Measurements from ENCODE around the gene INPP4A. TPM values are rescaled to one million over a fixed set of nuclear protein-coding genes. Genes with fewer than 3 reads are reported as not detected.

Gene INPP4A
- total RNA-seq, 2 experiments from 2014 or later, result 147 to 159 TPM

GRCh38 chr2:98541489-98541888 lies 96.8 kb downstream of the INPP4A start:
- H3K4me1 Mint-ChIP-seq, result peaks cover 13% of the 10 kb centered on the region
- ATAC-seq (ENCODE audit: low read depth), result no peak
- no peaks in the 10 kb centered on the region for H3K27me3 Mint-ChIP-seq
- H3K4me3 Mint-ChIP-seq, result no peak overlapping the region
- DNase-seq, result no peak
- peaks cover 58% of the 10 kb centered on the region for H3K36me3 Mint-ChIP-seq
- H3K9me3 Mint-ChIP-seq, result no peaks in the 10 kb centered on the region
- POLR2A ChIA-PET, result interaction anchor here (0.7 kb wide), 1 partner anchor 332 kb away, joined by 3 read pairs; no protein-coding TSS in a partner anchor
- H3K27ac Mint-ChIP-seq, result no peak overlapping the region

- no peak for DNase-seq
- no peak for ATAC-seq (ENCODE audit: low read depth)
- no peaks in the 10 kb centered on the region for H3K9me3 Mint-ChIP-seq
- H3K27me3 Mint-ChIP-seq, result no peaks in the 10 kb centered on the region
- H3K27ac Mint-ChIP-seq, result peak overlapping the region; percentile 17
- POLR2A ChIA-PET, result interaction anchor here (0.7 kb wide), 1 partner anchor 333 kb away, joined by 3 read pairs; no protein-coding TSS in a partner anchor
- H3K4me3 Mint-ChIP-seq, result no peak overlapping the region
- peaks cover 57% of the 10 kb centered on the region for H3K36me3 Mint-ChIP-seq
- peaks cover 16% of the 10 kb centered on the region for H3K4me1 Mint-ChIP-seq
Observed at GRCh38 chr2:98541906-98542305, 97.2 kb downstream of the INPP4A start.

- Mint-ChIP-seq H3K27ac (peak overlapping the region; percentile 70), H3K27me3 (no peaks in the 10 kb centered on the region), H3K36me3 (peaks cover 63% of the 10 kb centered on the region), H3K4me3 (no peak overlapping the region), H3K9me3 (no peaks in the 10 kb centered on the region), H3K4me1 (peaks cover 28% of the 10 kb centered on the region)
- POLR2A ChIA-PET, result interaction anchor here (0.6 kb wide), 1 partner anchor 53 kb away, joined by 10 read pairs; no protein-coding TSS in a partner anchor
- no peak for ATAC-seq (ENCODE audit: low read depth)
- no peak for DNase-seq
Observed at GRCh38 chr2:98543214-98543613, 98.6 kb downstream of the INPP4A start.

- Mint-ChIP-seq H3K36me3 (peaks cover 59% of the 10 kb centered on the region), H3K4me1 (peaks cover 33% of the 10 kb centered on the region), H3K9me3 (no peaks in the 10 kb centered on the region), H3K27me3 (no peaks in the 10 kb centered on the region), H3K4me3 (no peak overlapping the region), H3K27ac (no peak overlapping the region)
- no peak for ATAC-seq (ENCODE audit: low read depth)
- POLR2A ChIA-PET, result no interaction called here
- no peak for DNase-seq
Observed at GRCh38 chr2:98543842-98544241, 99.2 kb downstream of the INPP4A start.

- Mint-ChIP-seq H3K27ac (no peak overlapping the region), H3K27me3 (no peaks in the 10 kb centered on the region), H3K4me3 (no peak overlapping the region), H3K4me1 (peaks cover 40% of the 10 kb centered on the region), H3K36me3 (peaks cover 56% of the 10 kb centered on the region), H3K9me3 (no peaks in the 10 kb centered on the region)
- no peak for DNase-seq
- POLR2A ChIA-PET, result no interaction called here
- no peak for ATAC-seq (ENCODE audit: low read depth)
Observed at GRCh38 chr2:98545591-98545990, 100.9 kb downstream of the INPP4A start.

- H3K4me3 Mint-ChIP-seq, result no peak overlapping the region
- H3K9me3 Mint-ChIP-seq, result no peaks in the 10 kb centered on the region
- H3K27me3 Mint-ChIP-seq, result no peaks in the 10 kb centered on the region
- DNase-seq (no peak), ATAC-seq (ENCODE audit: low read depth) (no peak)
- H3K27ac Mint-ChIP-seq, result peak overlapping the region; percentile 44
- H3K36me3 Mint-ChIP-seq, result peaks cover 58% of the 10 kb centered on the region
- POLR2A ChIA-PET, result no interaction called here
- H3K4me1 Mint-ChIP-seq, result peaks cover 45% of the 10 kb centered on the region
Observed at GRCh38 chr2:98546186-98546585, 101.5 kb downstream of the INPP4A start.

- Mint-ChIP-seq H3K27ac (peak overlapping the region; percentile 73), H3K36me3 (peaks cover 61% of the 10 kb centered on the region), H3K9me3 (no peaks in the 10 kb centered on the region), H3K27me3 (no peaks in the 10 kb centered on the region), H3K4me3 (peak overlapping the region; percentile 3), H3K4me1 (peaks cover 49% of the 10 kb centered on the region)
- no peak for DNase-seq
- ATAC-seq (ENCODE audit: low read depth), result peak; percentile 21
- POLR2A ChIA-PET, result no interaction called here
Observed at GRCh38 chr2:98547092-98547790, 102.6 kb downstream of the INPP4A start.

GRCh38 chr2:98548920-98549818 lies 104.5 kb downstream of the INPP4A start:
- POLR2A ChIA-PET, result interaction anchor here (0.6 kb wide), 1 partner anchor 21 kb away, joined by 3 read pairs; no protein-coding TSS in a partner anchor
- H3K36me3 Mint-ChIP-seq, result peaks cover 69% of the 10 kb centered on the region

GRCh38 chr2:98550165-98550564 lies 105.5 kb downstream of the INPP4A start:
- ATAC-seq (ENCODE audit: low read depth) (no peak), DNase-seq (no peak)
- POLR2A ChIA-PET, result interaction anchor here (0.7 kb wide), 1 partner anchor 70 kb away, joined by 3 read pairs; no protein-coding TSS in a partner anchor
- no peaks in the 10 kb centered on the region for H3K27me3 Mint-ChIP-seq
- H3K36me3 Mint-ChIP-seq, result peaks cover 70% of the 10 kb centered on the region
- no peaks in the 10 kb centered on the region for H3K9me3 Mint-ChIP-seq
- H3K27ac Mint-ChIP-seq, result peak overlapping the region; percentile 37
- H3K4me1 Mint-ChIP-seq, result peaks cover 63% of the 10 kb centered on the region
- H3K4me3 Mint-ChIP-seq, result peak overlapping the region; percentile 35

More at GRCh38 chr2:98548920-98549818, 104.5 kb downstream of the INPP4A start:
- no peak overlapping the region for H3K4me3 Mint-ChIP-seq
- ATAC-seq (ENCODE audit: low read depth) (no peak), DNase-seq (no peak)
- H3K27ac Mint-ChIP-seq, result no peak overlapping the region
- no peaks in the 10 kb centered on the region for H3K27me3 Mint-ChIP-seq
- no peaks in the 10 kb centered on the region for H3K9me3 Mint-ChIP-seq
- peaks cover 58% of the 10 kb centered on the region for H3K4me1 Mint-ChIP-seq

GRCh38 chr2:98551316-98551715 lies 106.7 kb downstream of the INPP4A start:
- H3K4me3 Mint-ChIP-seq, result peak overlapping the region; percentile 62
- DNase-seq (peak; percentile 56), ATAC-seq (ENCODE audit: low read depth) (peak; percentile 52)
- H3K27ac Mint-ChIP-seq, result peak overlapping the region; percentile 88
- no peaks in the 10 kb centered on the region for H3K9me3 Mint-ChIP-seq
- peaks cover 69% of the 10 kb centered on the region for H3K4me1 Mint-ChIP-seq
- peaks cover 70% of the 10 kb centered on the region for H3K36me3 Mint-ChIP-seq
- POLR2A ChIA-PET, result interaction anchor here (0.6 to 1.1 kb wide), 2 partner anchors 12 to 106 kb away, joined by 3 to 4 read pairs; no protein-coding TSS in a partner anchor
- H3K27me3 Mint-ChIP-seq, result no peaks in the 10 kb centered on the region

- DNase-seq (no peak), ATAC-seq (ENCODE audit: low read depth) (no peak)
- no peaks in the 10 kb centered on the region for H3K27me3 Mint-ChIP-seq
- H3K9me3 Mint-ChIP-seq, result no peaks in the 10 kb centered on the region
- peaks cover 63% of the 10 kb centered on the region for H3K36me3 Mint-ChIP-seq
- POLR2A ChIA-PET, result no interaction called here
- H3K4me3 Mint-ChIP-seq, result no peak overlapping the region
- peak overlapping the region; percentile 1 for H3K27ac Mint-ChIP-seq
- peaks cover 67% of the 10 kb centered on the region for H3K4me1 Mint-ChIP-seq
Observed at GRCh38 chr2:98552499-98553179, 108.0 kb downstream of the INPP4A start.

GRCh38 chr2:98554116-98554861 lies 109.6 kb downstream of the INPP4A start:
- H3K4me1 Mint-ChIP-seq, result peaks cover 70% of the 10 kb centered on the region
- no peak for DNase-seq
- POLR2A ChIA-PET, result interaction anchor here (0.6 kb wide), 1 partner anchor 141 kb away, joined by 3 read pairs; no protein-coding TSS in a partner anchor
- H3K27me3 Mint-ChIP-seq, result no peaks in the 10 kb centered on the region
- H3K4me3 Mint-ChIP-seq, result no peak overlapping the region
- no peak overlapping the region for H3K27ac Mint-ChIP-seq
- peaks cover 70% of the 10 kb centered on the region for H3K36me3 Mint-ChIP-seq
- ATAC-seq (ENCODE audit: low read depth), result no peak
- no peaks in the 10 kb centered on the region for H3K9me3 Mint-ChIP-seq
